ENCODE measurements around the gene SFI1. TPM values are rescaled to one million over a fixed set of nuclear protein-coding genes. Genes with fewer than 3 reads are reported as not detected.

Gene SFI1
- total and polyA plus RNA-seq, 2 of the 4 experiments (the other 2 are of a cell fraction): 9.9 to 12.0 TPM

GRCh38 chr22:31614781-31615490 is 118.6 kb downstream of the SFI1 start:
- in situ Hi-C loops (cut with MboI; ENCODE audit: low sequenced_read_pairs) (no loop called here), intact Hi-C loops (cut with micrococcal nuclease) (no loop called here), dilution Hi-C loops (cut with HindIII; ENCODE audit: low sequenced_read_pairs, unreplicated experiment) (no loop called here)
- H3K79me1 ChIP-seq (ENCODE audit: low read depth in 1 of 2, low read length in 2 of 2): peaks cover 0 to 3% of the 10 kb centered on the region in 2 experiments; a peak in 1 of 4 replicates
- H3K4me2 ChIP-seq (ENCODE audit: low read depth, low read length): no peak overlapping the region
- peaks cover 16% of the 10 kb centered on the region for H4K20me1 ChIP-seq (ENCODE audit: insufficient read depth, low read length)
- H3K4me1 ChIP-seq (ENCODE audit: control insufficient read depth, insufficient read depth, low read length): peaks cover 10% of the 10 kb centered on the region
- no peak overlapping the region for H3K27ac ChIP-seq (ENCODE audit: insufficient read depth, low read length)
- H3K9me3 ChIP-seq (ENCODE audit: control insufficient read depth, insufficient read depth, low read length): no peaks in the 10 kb centered on the region
- H3K4ac ChIP-seq (ENCODE audit: low read depth, low read length): no peak overlapping the region
- no peaks in the 10 kb centered on the region for H3K27me3 ChIP-seq (ENCODE audit: control insufficient read depth, insufficient read depth, low read length)
- no peak overlapping the region for H3K56ac ChIP-seq (ENCODE audit: extremely low read depth, insufficient read depth, low read length)
- H2AK5ac ChIP-seq (ENCODE audit: low read depth, low read length): no peak overlapping the region
- no peak overlapping the region for H2BK120ac ChIP-seq (ENCODE audit: low read depth, low read length)
- POLR2A ChIA-PET (ENCODE audit: unreplicated experiment): interaction anchor here (0.6 kb wide), 1 partner anchor 81 kb away, joined by 16 read pairs; no protein-coding TSS in a partner anchor
- no peak overlapping the region for H4K5ac ChIP-seq (ENCODE audit: low read depth, low read length)
- ATAC-seq (ENCODE audit: low read depth) (no peak), DNase-seq (no peak)
- no peak overlapping the region for H3K18ac ChIP-seq (ENCODE audit: low read depth, low read length)
- H4K8ac ChIP-seq (ENCODE audit: low read depth in 2 of 2, low read length in 2 of 2): no peak overlapping the region
- H3K14ac ChIP-seq (replicated peaks; ENCODE audit: low read depth, low read length): no peak overlapping the region
- H3K36me3 ChIP-seq (ENCODE audit: control insufficient read depth, insufficient read depth, low read length): peaks cover 27% of the 10 kb centered on the region
- TF ChIP-seq CEBPB (IDR thresholded peaks at IDR 0.05; ENCODE audit: low read depth, low read length) (no peak), BHLHE40 (IDR thresholded peaks at IDR 0.05; ENCODE audit: low read depth, low read length) (no peak), ELK1 (IDR thresholded peaks at IDR 0.05; ENCODE audit: borderline replicate concordance, low read depth, low read length) (no peak)
- no peak overlapping the region for H3K9ac ChIP-seq (ENCODE audit: low read depth, low read length)
- H3K9me1 ChIP-seq (ENCODE audit: insufficient read depth, low read length): peaks cover 3% of the 10 kb centered on the region; the same call in 1 of the 2 replicates
- no peak overlapping the region for H3K4me3 ChIP-seq (ENCODE audit: insufficient read depth, low read depth, low read length)
- 86% methylated on average over 4 of the region's 18 CpGs; no CpG with 5 or more reads in 1 of the 2 experiments for WGBS, 2 experiments (ENCODE audit: extremely low coverage in 2 of 2, insufficient read length in 1 of 2)
- H2AFZ ChIP-seq (replicated peaks; ENCODE audit: low read length, poor library complexity): no peak overlapping the region
- CTCF ChIA-PET: no interaction called here
- no peak overlapping the region for H2AK9ac ChIP-seq (replicated peaks; ENCODE audit: low read depth, low read length, poor library complexity)
- BruUV-seq (replicated peaks): no TSS peak
- no peak overlapping the region for H2BK5ac ChIP-seq (ENCODE audit: low read depth, low read length, poor library complexity, severe bottlenecking)
- no peak overlapping the region for H2BK20ac ChIP-seq (ENCODE audit: low read depth, low read length)
- no peak overlapping the region for H2BK15ac ChIP-seq (ENCODE audit: low read depth, low read length)
- H3K23ac ChIP-seq (ENCODE audit: low read depth, low read length): no peak overlapping the region
- H4K91ac ChIP-seq (ENCODE audit: insufficient read depth, low read depth, low read length): no peak overlapping the region

Data from IMR-90 (cell line).